OCI-LY3 (cell line): ENCODE results near the gene GPX2.

Experiments
- EZH2phosphoT487 ChIP-seq: fragments of 200-600 bp; shearing (Covaris generic); IDR thresholded peaks from 2 replicates; pipeline ENCODE4 v1.6.1; 2018; ENCODE audit warnings: antibody characterized with exemption, mixed run types, low read depth
- TF ChIP-seq, protein P1 (sequence below): fragments of 200-600, 300-600 bp; sonication (generic); IDR thresholded peaks from 2 replicates; pipeline ENCODE4 v1.5.1; 2014; ENCODE audit warnings: antibody characterized with exemption, low read length, low read depth

DNA sequence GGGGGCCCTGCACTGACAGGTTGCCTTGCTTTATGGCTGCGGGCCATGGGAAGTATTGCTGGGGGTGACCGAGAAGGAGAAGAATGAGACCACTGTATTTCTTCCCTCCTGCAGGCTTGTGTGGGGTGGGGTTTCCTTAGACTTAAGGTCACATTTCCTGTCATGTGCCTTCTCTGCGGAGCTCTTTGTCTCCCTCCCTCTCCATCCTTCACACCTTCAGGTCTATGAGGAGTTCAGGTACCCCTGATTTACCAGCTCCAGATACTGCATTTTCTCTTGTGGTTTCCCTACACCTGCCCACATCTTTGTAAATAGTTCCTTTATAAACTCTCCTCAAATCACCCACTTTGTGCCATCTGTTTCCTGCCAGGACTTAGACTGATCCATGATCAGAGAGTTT lies 47.8 kb upstream of the GPX2 start:
- TF ChIP-seq EZH2phosphoT487: no peak
- TF ChIP-seq, protein P1, sequence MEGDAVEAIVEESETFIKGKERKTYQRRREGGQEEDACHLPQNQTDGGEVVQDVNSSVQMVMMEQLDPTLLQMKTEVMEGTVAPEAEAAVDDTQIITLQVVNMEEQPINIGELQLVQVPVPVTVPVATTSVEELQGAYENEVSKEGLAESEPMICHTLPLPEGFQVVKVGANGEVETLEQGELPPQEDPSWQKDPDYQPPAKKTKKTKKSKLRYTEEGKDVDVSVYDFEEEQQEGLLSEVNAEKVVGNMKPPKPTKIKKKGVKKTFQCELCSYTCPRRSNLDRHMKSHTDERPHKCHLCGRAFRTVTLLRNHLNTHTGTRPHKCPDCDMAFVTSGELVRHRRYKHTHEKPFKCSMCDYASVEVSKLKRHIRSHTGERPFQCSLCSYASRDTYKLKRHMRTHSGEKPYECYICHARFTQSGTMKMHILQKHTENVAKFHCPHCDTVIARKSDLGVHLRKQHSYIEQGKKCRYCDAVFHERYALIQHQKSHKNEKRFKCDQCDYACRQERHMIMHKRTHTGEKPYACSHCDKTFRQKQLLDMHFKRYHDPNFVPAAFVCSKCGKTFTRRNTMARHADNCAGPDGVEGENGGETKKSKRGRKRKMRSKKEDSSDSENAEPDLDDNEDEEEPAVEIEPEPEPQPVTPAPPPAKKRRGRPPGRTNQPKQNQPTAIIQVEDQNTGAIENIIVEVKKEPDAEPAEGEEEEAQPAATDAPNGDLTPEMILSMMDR: no peak
